Endothelial cell of umbilical vein (primary cell): Measurements from ENCODE around the gene LOX. TPM values are rescaled to one million over a fixed set of nuclear protein-coding genes. Genes with fewer than 3 reads are reported as not detected.

Source experiments
- BruUV-seq: library from RNA; stranded (reverse); fragments of 400-500 nt; replicated peaks from 2 replicates; lab custom pipeline; 2021; lab: Mats Ljungman, UMichigan
- CTCF ChIA-PET: fragments of 300-600, 350-600 bp; sonication (Branson Sonifier 250); formaldehyde crosslinking; loops from one replicate; lab custom pipeline; 2021; ENCODE audit warnings: antibody characterized with exemption, inconsistent platforms; lab: Charles Lee
- POLR2A ChIA-PET: fragments of 300-600, 350-600 bp; sonication (Branson Sonifier 250); formaldehyde crosslinking; loops from one replicate; lab custom pipeline; 2021; ENCODE audit warnings: antibody characterized with exemption, inconsistent platforms; lab: Charles Lee
- DNase-seq: peaks from one replicate; pipeline ENCODE4 v3.0.0-alpha.2; 2011; ENCODE audit warnings: low read depth, low spot score
- FAIRE-seq: peaks from 2 replicates; lab custom pipeline; 2011; peaks lifted over from hg19 to GRCh38; lab: Jason Lieb, UNC
- H2AFZ ChIP-seq: 2 replicates; pipeline ENCODE4 v1.6.0; 2012; ENCODE audit warnings: low read depth, low read length, control low read depth, inconsistent platforms
- H3K27ac ChIP-seq: 2 replicates; pipeline ENCODE4 v1.5.1; 2011; ENCODE audit warnings: low read depth, mild to moderate bottlenecking, control low read depth, low read length, moderate library complexity; ENCODE audit not compliant: insufficient read depth
- H3K27me3 ChIP-seq, 2 experiments: 2 replicates each; pipeline versions ENCODE4 v1.6.0 to v1.6.1; 2011; ENCODE audit warnings: low read length in 2 of 2, mixed read lengths in 1 of 2; ENCODE audit not compliant: control insufficient read depth in 2 of 2, insufficient read depth in 2 of 2
- H3K36me3 ChIP-seq, 2 experiments: 2 replicates in 1 of 2; 3 replicates in 1 of 2; pipeline ENCODE4 v1.5.1; 2011; ENCODE audit warnings: low read length in 2 of 2, mild to moderate bottlenecking in 1 of 2, moderate library complexity in 1 of 2; ENCODE audit not compliant: control insufficient read depth in 2 of 2, insufficient read depth in 2 of 2; ENCODE audit errors: extremely low read depth in 1 of 2
- H3K4me1 ChIP-seq: 3 replicates; pipeline ENCODE4 v1.5.1; 2011; ENCODE audit warnings: mild to moderate bottlenecking, low read length; ENCODE audit not compliant: control insufficient read depth, insufficient read depth; ENCODE audit errors: extremely low read depth
- H3K4me2 ChIP-seq: 2 replicates; pipeline ENCODE4 v1.6.1; 2011; ENCODE audit warnings: low read length, control low read depth, mixed read lengths; ENCODE audit not compliant: insufficient read depth
- H3K4me3 ChIP-seq, 3 experiments: fragments of 200-600 bp in 1 of 3; sonication (generic), shearing (Covaris generic) in 1 of 3; replicated peaks in 1 of 3; 2 replicates each; pipeline ENCODE4 v1.5.1; 2011 to 2016; ENCODE audit warnings: control low read depth in 3 of 3, low read length in 3 of 3, mild to moderate bottlenecking in 2 of 3, inconsistent platforms in 1 of 3, low read depth in 1 of 3, moderate library complexity in 1 of 3; ENCODE audit not compliant: insufficient read depth in 1 of 3
- H3K79me2 ChIP-seq: 2 replicates; pipeline ENCODE4 v1.6.0; 2012; ENCODE audit warnings: low read length, inconsistent platforms; ENCODE audit not compliant: control insufficient read depth, insufficient read depth
- H3K9ac ChIP-seq: replicated peaks from 2 replicates; pipeline ENCODE3; 2011; ENCODE audit warnings: low read length, control low read depth; ENCODE audit not compliant: insufficient read depth; ENCODE audit errors: extremely low read depth
- H3K9me1 ChIP-seq: replicated peaks from 3 replicates; pipeline ENCODE4 v1.6.0; 2011; ENCODE audit warnings: mild to moderate bottlenecking, low read length; ENCODE audit not compliant: control insufficient read depth, insufficient read depth; ENCODE audit errors: extremely low read depth
- H3K9me3 ChIP-seq: replicated peaks from 2 replicates; pipeline ENCODE4 v1.5.1; 2012; ENCODE audit warnings: low read length, inconsistent platforms; ENCODE audit not compliant: control insufficient read depth, insufficient read depth
- H4K20me1 ChIP-seq: replicated peaks from 2 replicates; pipeline ENCODE3; 2011; ENCODE audit warnings: mild to moderate bottlenecking, low read length; ENCODE audit not compliant: control insufficient read depth, insufficient read depth; ENCODE audit errors: extremely low read depth
- CTCF ChIP-seq, 2 donors: IDR thresholded peaks; 1 replicate in 1 of 2; 2 replicates in 1 of 2; pipeline ENCODE4 v1.5.1; 2011; ENCODE audit warnings: low read length in 2 of 2, mild to moderate bottlenecking in 2 of 2, moderate library complexity in 2 of 2, control low read depth in 1 of 2, inconsistent platforms in 1 of 2, low read depth in 1 of 2; ENCODE audit not compliant: insufficient read depth in 1 of 2; ENCODE audit errors: extremely low read depth in 1 of 2
- EZH2 ChIP-seq: IDR thresholded peaks from 2 replicates; pipeline ENCODE4 v1.6.1; 2012; ENCODE audit warnings: borderline replicate concordance, low read depth, mild to moderate bottlenecking, moderate library complexity, low read length, inconsistent platforms; ENCODE audit not compliant: severe bottlenecking
- FOS ChIP-seq: IDR thresholded peaks from 2 replicates; pipeline ENCODE4 v1.6.1; 2011; ENCODE audit warnings: mild to moderate bottlenecking, low read length, moderate library complexity, borderline replicate concordance; ENCODE audit not compliant: insufficient read depth
- GATA2 ChIP-seq: IDR thresholded peaks from 2 replicates; pipeline ENCODE4 v1.7.0; 2011; ENCODE audit warnings: low read depth, mild to moderate bottlenecking, moderate library complexity, mixed read lengths, low read length; ENCODE audit not compliant: insufficient read length, insufficient read depth
- JUN ChIP-seq: IDR thresholded peaks from 2 replicates; pipeline ENCODE4 v1.6.1; 2011; ENCODE audit warnings: borderline replicate concordance, low read depth; ENCODE audit not compliant: insufficient read length, insufficient read depth
- MYC ChIP-seq: IDR thresholded peaks from one replicate; pipeline ENCODE4 v1.6.1; 2011; ENCODE audit warnings: mild to moderate bottlenecking, low read depth, low read length
- POLR2A ChIP-seq: IDR thresholded peaks from 2 replicates; pipeline ENCODE4 v1.6.1; 2012; ENCODE audit warnings: low read depth, mild to moderate bottlenecking, control low read depth, low read length
- POLR2AphosphoS5 ChIP-seq: IDR thresholded peaks from 2 replicates; pipeline ENCODE4 v1.6.1; 2012; ENCODE audit warnings: low read depth, mild to moderate bottlenecking, control low read depth, low read length, moderate library complexity; ENCODE audit not compliant: insufficient read depth
- dilution Hi-C: fragments of 300-500 bp; cut with MboI; formaldehyde crosslinking; loops from one replicate; pipeline ENCODE4 v1.15.0; 2019; ENCODE audit warnings: low sequenced_read_pairs; ENCODE audit not compliant: extremely low pct_ligation_motif_present
- intact Hi-C: fragments of 100-400 bp; cut with micrococcal nuclease; formaldehyde crosslinking; loops from one replicate; pipeline ENCODE4 v1.10.0; 2022
- polyA plus RNA-seq, 4 experiments: library from polyadenylated mRNA; depleted of rRNA in 3 of 4; stranded (reverse) in 3 of 4; unstranded in 1 of 4; fragments of >200 nt; gene quantifications; 2 replicates each; pipeline versions ENCODE4 v1.2.1 to v1.2.3, GENCODE V29; 2011 to 2012; ENCODE audit warnings: missing spikeins in 1 of 4
- total RNA-seq: library from RNA; stranded (reverse); gene quantifications from 2 replicates; pipeline ENCODE4 v1.2.3, GENCODE V29; 2021
- TF ChIP-seq, protein P1 (sequence below): IDR thresholded peaks from 2 replicates; pipeline ENCODE4 v1.6.1; 2011; ENCODE audit not compliant: insufficient read depth, insufficient read length

The LOX gene
- total and polyA plus RNA-seq, 2 donors (not counting 3 experiments of a cell fraction or from before 2014, with no cell fraction given), result 39.0 to 79.1 TPM

- dilution Hi-C loops, result loop anchor here (25.0 kb wide), 1 partner anchor 106 kb away; no protein-coding TSS in a partner anchor
- Histone ChIP-seq H3K27ac (no peak overlapping the region), H2AFZ (no peak overlapping the region), H3K4me2 (no peak overlapping the region), H3K9ac (no peak overlapping the region), H3K36me3 (no peaks in the 10 kb centered on the region), H3K9me3 (no peaks in the 10 kb centered on the region), H3K79me2 (peaks cover 3% of the 10 kb centered on the region), H4K20me1 (no peaks in the 10 kb centered on the region), H3K9me1 (no peaks in the 10 kb centered on the region), H3K4me1 (peaks cover 12% of the 10 kb centered on the region), H3K4me3 (no peak overlapping the region), H3K27me3 (no peaks in the 10 kb centered on the region)
- DNase-seq (no peak), FAIRE-seq (no peak)
- no TSS peak for BruUV-seq
- intact Hi-C loops, result no loop called here
- POLR2A ChIA-PET, result no interaction called here
- CTCF ChIA-PET, result interaction anchor here (1.6 to 1.9 kb wide), 3 partner anchors 10 to 75 kb away, joined by 3 to 6 read pairs (median 5); no protein-coding TSS in a partner anchor
- TF ChIP-seq JUN (no peak), MYC (no peak), FOS (no peak), GATA2 (no peak), POLR2AphosphoS5 (no peak), EZH2 (no peak), CTCF (IDR thresholded peaks at IDR 0.05; ENCODE audit: extremely low read depth in 1 of 2, insufficient read depth in 1 of 2, low read depth in 1 of 2, low read length in 2 of 2) (no peak), POLR2A (no peak)
- TF ChIP-seq, protein P1, sequence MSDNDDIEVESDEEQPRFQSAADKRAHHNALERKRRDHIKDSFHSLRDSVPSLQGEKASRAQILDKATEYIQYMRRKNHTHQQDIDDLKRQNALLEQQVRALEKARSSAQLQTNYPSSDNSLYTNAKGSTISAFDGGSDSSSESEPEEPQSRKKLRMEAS, result no peak
Measured at GRCh38 chr5:122081541-122081940, 3.5 kb upstream of the LOX start.
